Measurements from ENCODE around the gene DMPK.

The DMPK gene

DNA sequence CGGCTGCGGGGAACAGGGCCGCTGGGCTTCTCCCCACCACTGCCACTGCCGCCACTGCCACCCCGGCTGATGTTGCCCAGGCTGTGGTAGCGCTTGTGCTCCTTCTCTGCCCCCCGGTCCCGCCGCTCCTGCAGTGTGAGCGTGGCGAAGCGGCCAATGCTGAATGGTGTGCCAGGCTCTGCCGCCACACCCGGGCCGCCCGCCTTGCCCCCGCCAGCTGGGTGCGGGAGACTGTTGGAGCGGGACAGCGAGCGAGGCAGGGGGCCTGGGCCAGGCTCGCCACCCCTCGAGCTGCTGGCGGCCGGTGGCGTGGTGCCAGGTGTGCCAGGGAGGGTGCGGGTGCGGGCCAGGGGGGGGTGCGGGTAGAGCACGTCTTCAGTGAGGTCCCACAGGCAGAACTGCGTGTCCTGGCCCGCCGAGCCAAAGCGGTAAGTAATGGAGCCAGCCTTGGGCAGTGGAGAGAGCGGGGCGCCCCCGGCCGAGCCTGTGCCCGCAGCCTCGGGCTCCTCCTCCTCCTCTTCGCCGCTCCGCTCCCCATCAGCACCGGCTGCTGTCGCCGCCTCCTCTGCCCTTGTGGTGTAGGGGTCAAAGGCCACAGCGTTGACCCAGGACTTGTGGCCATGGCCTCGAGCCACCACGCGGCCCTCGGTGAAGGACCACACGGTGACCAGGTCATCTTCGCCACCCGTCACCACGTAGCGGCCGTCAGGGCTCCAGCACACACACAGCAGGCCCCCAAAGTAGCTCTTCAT is 3.7 kb upstream of the DMPK start:
- DNase-seq (ENCODE audit: low read depth in 2 of 2): no peak

- DNase-seq (ENCODE audit: low read depth in 2 of 2): no peak
Measured at GRCh38 chr19:45785097-45785496, 2.8 kb upstream of the DMPK start.

- DNase-seq (ENCODE audit: low read depth in 2 of 2): no peak
Measured at GRCh38 chr19:45784096-45784495, 1.8 kb upstream of the DMPK start.

DNA sequence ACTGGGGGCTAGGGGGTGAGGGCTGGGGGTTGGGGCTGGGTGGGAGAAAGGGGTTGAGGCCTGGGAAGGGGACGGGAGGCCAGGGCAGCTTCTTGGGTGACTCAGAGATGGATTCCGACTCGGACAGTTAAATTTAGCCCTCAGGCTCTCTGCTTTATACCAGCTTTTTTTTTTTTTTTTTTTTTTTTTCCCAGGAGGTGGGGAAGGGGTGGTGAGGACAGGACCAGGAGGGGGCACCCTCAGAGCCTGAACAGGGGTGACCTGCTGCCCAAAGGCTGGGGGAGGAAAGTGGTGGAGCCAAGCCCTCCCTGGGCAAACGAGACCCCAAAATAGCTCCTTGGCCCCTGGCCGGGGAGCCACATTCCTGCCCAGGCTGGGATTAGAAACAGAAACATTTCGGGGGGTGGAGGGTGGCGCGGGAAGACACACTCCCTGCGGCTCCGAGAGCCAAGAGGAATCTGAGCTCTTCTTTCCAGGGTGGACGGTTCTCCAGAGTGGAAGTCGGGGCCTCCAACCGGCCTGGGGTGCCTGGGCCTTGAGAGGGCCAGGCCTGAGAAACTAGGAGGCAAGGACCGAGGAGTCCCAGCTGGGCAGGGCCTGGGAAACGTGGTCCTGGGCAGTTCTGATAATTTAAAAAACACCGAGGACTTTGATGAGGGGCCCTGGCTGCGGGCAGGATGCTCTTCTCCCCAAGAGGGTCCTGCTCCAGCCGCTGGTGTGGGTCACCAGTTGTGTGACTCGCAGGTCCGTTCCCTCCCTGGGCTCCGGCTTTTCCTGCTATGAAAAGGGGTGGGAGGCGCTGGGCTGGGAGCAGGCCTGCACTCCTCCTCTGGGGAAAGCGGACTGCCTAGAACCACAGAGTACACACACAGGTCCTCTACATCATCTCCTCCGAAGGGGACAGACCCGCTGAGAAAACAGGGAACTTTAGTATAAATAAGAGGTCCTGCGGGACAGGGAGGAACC is 813 bp upstream of the DMPK start:
- no peak for DNase-seq (ENCODE audit: low read depth in 2 of 2)

GRCh38 chr19:45781214-45782161 is 802 bp downstream of the DMPK start:
- DNase-seq (ENCODE audit: low read depth in 2 of 2): no peak

- no peak for DNase-seq (ENCODE audit: low read depth in 2 of 2)
Measured at GRCh38 chr19:45780448-45781213, 1.7 kb downstream of the DMPK start.

DNA sequence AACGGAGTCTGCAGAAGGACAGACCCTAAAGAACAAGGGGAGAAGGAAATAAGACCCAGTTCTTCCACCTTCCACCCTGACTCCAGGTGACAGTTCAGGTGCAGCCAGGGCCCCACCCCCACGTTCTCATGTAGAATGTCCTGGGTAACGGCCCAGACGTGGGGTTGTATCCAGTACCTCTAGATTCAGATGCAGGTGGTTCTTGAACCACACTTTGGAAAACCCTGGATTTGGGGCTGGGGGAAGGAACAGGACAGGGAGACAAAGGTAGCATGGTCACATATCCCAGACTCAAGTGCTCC is 2.2 kb downstream of the DMPK start:
- DNase-seq (ENCODE audit: low read depth in 2 of 2): no peak

- DNase-seq (ENCODE audit: low read depth in 2 of 2): peak; percentile 59 to 63
Measured at GRCh38 chr19:45779231-45780145, 2.8 kb downstream of the DMPK start.

DNA sequence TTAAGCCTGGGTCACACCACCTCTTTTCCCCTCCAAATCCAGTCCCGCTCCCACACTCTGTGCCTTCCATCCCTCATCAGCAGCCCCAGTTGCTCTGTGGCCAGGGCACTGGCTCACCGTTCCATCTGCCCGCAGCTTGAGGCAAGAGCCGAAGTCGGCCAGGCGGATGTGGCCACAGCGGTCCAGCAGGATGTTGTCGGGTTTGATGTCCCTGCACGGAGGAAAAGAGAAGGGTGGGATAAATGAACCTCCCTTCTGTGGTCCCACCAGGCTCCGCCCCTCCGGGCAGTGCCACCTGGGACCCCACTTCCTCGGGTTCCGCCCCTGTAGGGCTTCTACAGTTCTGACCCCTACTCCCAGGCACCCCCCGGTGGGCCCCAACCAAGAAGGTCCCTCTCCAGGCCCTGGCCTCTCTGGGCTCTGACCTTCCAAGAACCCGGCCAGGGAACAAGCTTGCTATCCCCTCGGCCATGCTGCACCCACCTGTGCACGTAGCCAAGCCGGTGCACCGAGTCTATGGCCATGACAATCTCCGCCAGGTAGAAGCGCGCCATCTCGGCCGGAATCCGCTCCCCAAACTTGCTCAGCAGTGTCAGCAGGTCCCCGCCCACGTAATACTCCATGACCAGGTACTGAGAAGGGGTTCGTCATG is 4.2 kb downstream of the DMPK start:
- no peak for DNase-seq (ENCODE audit: low read depth in 2 of 2)

- DNase-seq (ENCODE audit: low read depth in 2 of 2): no peak
Measured at GRCh38 chr19:45777395-45777961, 4.8 kb downstream of the DMPK start.

GRCh38 chr19:45774765-45775164 is 7.5 kb downstream of the DMPK start:
- no peak for DNase-seq (ENCODE audit: low read depth in 2 of 2)

- no peak for DNase-seq (ENCODE audit: low read depth in 2 of 2)
Measured at GRCh38 chr19:45773384-45773783, 8.9 kb downstream of the DMPK start.

- DNase-seq (ENCODE audit: low read depth in 2 of 2): no peak
Measured at GRCh38 chr19:45772912-45773311, 9.4 kb downstream of the DMPK start.

DNA sequence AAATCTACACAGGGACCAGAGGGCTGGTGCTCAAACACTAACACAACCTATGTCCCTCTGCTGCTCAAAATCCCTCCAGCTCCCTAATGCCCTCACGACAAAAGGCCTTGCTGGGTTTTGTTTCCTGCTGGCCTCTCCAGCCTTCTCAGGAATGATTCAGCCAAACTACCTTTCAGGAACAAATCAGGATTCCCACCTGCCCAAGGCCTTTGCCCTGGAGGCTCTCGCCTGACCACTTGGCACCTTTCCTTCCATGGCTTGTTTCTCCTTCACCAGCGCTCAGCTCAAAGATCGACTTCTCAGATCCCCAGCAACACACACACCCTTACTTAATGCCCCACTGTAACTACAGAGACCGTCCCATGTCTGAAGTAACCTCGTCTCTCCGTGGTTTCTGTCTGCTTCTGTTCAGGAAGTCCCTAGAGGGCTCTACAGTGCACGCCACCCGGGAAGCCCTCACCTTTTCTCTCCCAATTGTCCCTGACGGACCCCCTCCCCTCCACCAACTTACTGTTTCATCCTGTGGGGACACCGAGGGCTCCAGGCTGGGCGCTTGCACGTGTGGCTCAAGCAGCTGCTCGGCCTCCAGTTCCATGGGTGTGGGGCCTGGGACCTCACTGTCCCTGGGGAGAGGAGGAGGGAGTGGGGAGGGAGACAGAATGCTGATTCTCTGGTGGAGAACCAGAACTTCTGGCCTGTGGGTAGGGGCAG is 10.0 kb downstream of the DMPK start:
- no peak for DNase-seq (ENCODE audit: low read depth in 2 of 2)

GRCh38 chr19:45771311-45771933 is 10.9 kb downstream of the DMPK start:
- no peak for DNase-seq (ENCODE audit: low read depth in 2 of 2)

- DNase-seq (ENCODE audit: low read depth in 2 of 2): peak; percentile 80 to 82
Measured at GRCh38 chr19:45770192-45771101, 11.8 kb downstream of the DMPK start.

GRCh38 chr19:45769821-45770191 is 12.5 kb downstream of the DMPK start:
- peak in 1 of 2 donors; percentile 20 for DNase-seq (ENCODE audit: low read depth in 2 of 2)
